ENCODE measurements around the gene PLCB4.

The PLCB4 gene

GRCh38 chr20:9062066-9062465, 6.8 kb upstream of the PLCB4 start:
- Histone ChIP-seq H3K27ac (replicated peaks) (no peak overlapping the region), H3K4me3 (replicated peaks; ENCODE audit: insufficient read depth, low read length) (no peak overlapping the region), H3K27me3 (ENCODE audit: insufficient read depth, poor library complexity, severe bottlenecking) (peaks cover 3% of the 10 kb centered on the region)
- TF ChIP-seq SPI1 (IDR thresholded peaks at IDR 0.05; ENCODE audit: borderline replicate concordance, low read depth) (no peak), POLR2AphosphoS5 (IDR thresholded peaks at IDR 0.05; ENCODE audit: low read depth) (no peak), REST (IDR thresholded peaks at IDR 0.05; ENCODE audit: insufficient replicate concordance, low read depth) (no peak), CTCF (IDR thresholded peaks at IDR 0.05; ENCODE audit: insufficient read depth, low read length) (no peak), GABPA (IDR thresholded peaks at IDR 0.05; ENCODE audit: low read depth) (no peak)
- DNase-seq (ENCODE audit: low read depth in 1 of 2, low spot score in 1 of 2), result no peak

- Histone ChIP-seq H3K27ac (replicated peaks) (no peak overlapping the region), H3K4me3 (replicated peaks; ENCODE audit: insufficient read depth, low read length) (no peak overlapping the region), H3K27me3 (ENCODE audit: insufficient read depth, poor library complexity, severe bottlenecking) (peaks cover 27% of the 10 kb centered on the region)
- DNase-seq (ENCODE audit: low read depth in 1 of 2, low spot score in 1 of 2), result no peak
- TF ChIP-seq REST (IDR thresholded peaks at IDR 0.05; ENCODE audit: insufficient replicate concordance, low read depth) (no peak), GABPA (IDR thresholded peaks at IDR 0.05; ENCODE audit: low read depth) (no peak), SPI1 (IDR thresholded peaks at IDR 0.05; ENCODE audit: borderline replicate concordance, low read depth) (no peak), POLR2AphosphoS5 (IDR thresholded peaks at IDR 0.05; ENCODE audit: low read depth) (no peak), CTCF (IDR thresholded peaks at IDR 0.05; ENCODE audit: insufficient read depth, low read length) (no peak)
These were observed 2.7 kb upstream of the PLCB4 start for GRCh38 chr20:9066191-9066590.

GRCh38 chr20:9068233-9068801, 570 bp upstream of the PLCB4 start:
- H3K27me3 ChIP-seq (ENCODE audit: insufficient read depth, poor library complexity, severe bottlenecking), result peaks cover 27% of the 10 kb centered on the region
- no peak for TF ChIP-seq CTCF (IDR thresholded peaks at IDR 0.05; ENCODE audit: insufficient read depth, low read length)
- TF ChIP-seq SPI1 (IDR thresholded peaks at IDR 0.05; ENCODE audit: borderline replicate concordance, low read depth), result no peak
- TF ChIP-seq POLR2AphosphoS5 (IDR thresholded peaks at IDR 0.05; ENCODE audit: low read depth), result no peak
- TF ChIP-seq GABPA (IDR thresholded peaks at IDR 0.05; ENCODE audit: low read depth), result no peak
- TF ChIP-seq REST (IDR thresholded peaks at IDR 0.05; ENCODE audit: insufficient replicate concordance, low read depth), result no peak
- H3K4me3 ChIP-seq (replicated peaks; ENCODE audit: insufficient read depth, low read length), result no peak overlapping the region
- no peak overlapping the region for H3K27ac ChIP-seq (replicated peaks)
- DNase-seq (ENCODE audit: low read depth in 1 of 2, low spot score in 1 of 2), result no peak
